H1 (cell line): ENCODE measurements around the gene TAF13. TPM values are rescaled to one million over a fixed set of nuclear protein-coding genes. Genes with fewer than 3 reads are reported as not detected.

Source experiments
- CHD1 ChIP-seq: IDR thresholded peaks from 2 replicates; pipeline ENCODE4 v1.6.1; 2012; ENCODE audit warnings: low read depth, low read length, improper control_type of control experiment
- TCF12 ChIP-seq: IDR thresholded peaks from 2 replicates; pipeline ENCODE4 v1.6.1; 2011; ENCODE audit warnings: low read depth, mild to moderate bottlenecking, low read length
- polyA plus RNA-seq, 7 experiments: library from polyadenylated mRNA; depleted of rRNA in 3 of 7; stranded (reverse) in 5 of 7; unstranded in 2 of 7; fragments of >200 nt in 5 of 7; fragments of 200-250 nt in 2 of 7; gene quantifications; 1 replicate in 5 of 7; 2 replicates in 1 of 7; 4 replicates in 1 of 7; pipeline versions ENCODE4 v1.2.1 to v1.2.3, GENCODE V29; 2011 to 2013; ENCODE audit warnings: missing spikeins in 2 of 7, mixed read lengths in 2 of 7
- total RNA-seq: library from RNA; stranded (reverse); fragmentation: NEBNext Ultra II Directional; extraction: Animal tissue kit (Norgen Biotek cat#: 25700); gene quantifications from 2 replicates; pipeline ENCODE4 v1.2.1, GENCODE V29; 2021

Gene TAF13
- total and polyA plus RNA-seq, 2 of the 8 experiments (the other 6 are each of a cell fraction or from before 2014, with no cell fraction given) = 13.1 to 41.7 TPM

GRCh38 chr1:109061183-109061582, 14.6 kb downstream of the TAF13 start (continued):
- TF ChIP-seq CHD1 (no peak), TCF12 (no peak)
